Left ventricle myocardium inferior (tissue), 1 donor: ENCODE results near the gene TMEM181. TPM values are rescaled to one million over a fixed set of nuclear protein-coding genes. Genes with fewer than 3 reads are reported as not detected.
"Not testable (repeated sequence)": the region's sequence is repeated elsewhere in the genome, so short reads cannot be mapped to it uniquely, and the experiment has no call there.

Source experiments
- DNase-seq: peaks from one replicate; pipeline ENCODE4 v3.0.0-alpha.2; 2020
- H3K27ac ChIP-seq: fragments of 200-600 bp; replicated peaks from 2 replicates; pipeline ENCODE4 v1.8.0; 2021
- H3K27me3 ChIP-seq: fragments of 200-600 bp; 2 replicates; pipeline ENCODE4 v1.8.0; 2021; ENCODE audit warnings: low read depth
- H3K36me3 ChIP-seq: fragments of 200-600 bp; 2 replicates; pipeline ENCODE4 v1.8.0; 2021
- H3K4me1 ChIP-seq: fragments of 200-600 bp; 2 replicates; pipeline ENCODE4 v1.8.0; 2021
- H3K4me3 ChIP-seq: fragments of 200-600 bp; 2 replicates; pipeline ENCODE4 v1.8.0; 2021; ENCODE audit warnings: mild to moderate bottlenecking, moderate library complexity
- H3K9me3 ChIP-seq: fragments of 200-600 bp; replicated peaks from 2 replicates; pipeline ENCODE4 v1.8.0; 2021
- intact Hi-C: fragments of 100-400 bp; cut with micrococcal nuclease; formaldehyde crosslinking; loops from one replicate; pipeline ENCODE4 v1.11.0; 2022
- total RNA-seq: library from RNA; stranded (reverse); fragmentation: NEBNext Ultra II Directional; extraction: Animal tissue kit (Norgen Biotek cat#: 25700); gene quantifications from one replicate; pipeline ENCODE4 v1.2.1, GENCODE V29; 2021
- TF ChIP-seq, protein P1 (sequence below): fragments of 200-600 bp; IDR thresholded peaks from 2 replicates; pipeline ENCODE4 v1.8.0; 2021; ENCODE audit warnings: antibody characterized with exemption, mild to moderate bottlenecking, borderline replicate concordance
- donor health status: DM: no; HTN: yes; CAD: no; lungs with severe emphysema.

Gene TMEM181
- total RNA-seq, 1 donor from 2014 or later: 8.8 TPM

DNA sequence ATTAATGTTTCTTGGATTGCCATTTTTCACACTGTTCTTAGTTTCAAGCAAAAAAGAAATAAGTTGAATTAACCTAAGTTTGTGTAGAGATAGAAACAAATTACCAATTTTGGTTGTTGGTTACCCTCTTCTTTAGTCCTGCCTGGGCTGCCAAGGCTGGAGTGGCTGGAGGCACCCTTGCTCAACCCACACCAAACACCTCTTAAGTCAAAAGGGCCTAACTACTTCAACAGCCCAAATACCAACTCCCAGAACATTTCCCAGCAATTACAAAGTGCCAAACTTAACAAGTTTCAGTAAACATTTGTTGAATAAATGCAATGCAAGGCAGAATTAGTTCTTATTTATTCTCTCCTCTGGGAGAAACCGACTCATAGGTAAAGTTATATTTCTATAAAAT lies 38.1 kb upstream of the TMEM181 start:
- Histone ChIP-seq H3K9me3 (peaks cover 2% of the 10 kb centered on the region), H3K4me1 (peaks cover 8% of the 10 kb centered on the region), H3K4me3 (no peak overlapping the region), H3K36me3 (no peaks in the 10 kb centered on the region), H3K27me3 (peaks cover 91% of the 10 kb centered on the region), H3K27ac (no peak overlapping the region)
- TF ChIP-seq, protein P1, sequence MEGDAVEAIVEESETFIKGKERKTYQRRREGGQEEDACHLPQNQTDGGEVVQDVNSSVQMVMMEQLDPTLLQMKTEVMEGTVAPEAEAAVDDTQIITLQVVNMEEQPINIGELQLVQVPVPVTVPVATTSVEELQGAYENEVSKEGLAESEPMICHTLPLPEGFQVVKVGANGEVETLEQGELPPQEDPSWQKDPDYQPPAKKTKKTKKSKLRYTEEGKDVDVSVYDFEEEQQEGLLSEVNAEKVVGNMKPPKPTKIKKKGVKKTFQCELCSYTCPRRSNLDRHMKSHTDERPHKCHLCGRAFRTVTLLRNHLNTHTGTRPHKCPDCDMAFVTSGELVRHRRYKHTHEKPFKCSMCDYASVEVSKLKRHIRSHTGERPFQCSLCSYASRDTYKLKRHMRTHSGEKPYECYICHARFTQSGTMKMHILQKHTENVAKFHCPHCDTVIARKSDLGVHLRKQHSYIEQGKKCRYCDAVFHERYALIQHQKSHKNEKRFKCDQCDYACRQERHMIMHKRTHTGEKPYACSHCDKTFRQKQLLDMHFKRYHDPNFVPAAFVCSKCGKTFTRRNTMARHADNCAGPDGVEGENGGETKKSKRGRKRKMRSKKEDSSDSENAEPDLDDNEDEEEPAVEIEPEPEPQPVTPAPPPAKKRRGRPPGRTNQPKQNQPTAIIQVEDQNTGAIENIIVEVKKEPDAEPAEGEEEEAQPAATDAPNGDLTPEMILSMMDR: no peak
- DNase-seq: no peak
- intact Hi-C loops: no loop called here

DNA sequence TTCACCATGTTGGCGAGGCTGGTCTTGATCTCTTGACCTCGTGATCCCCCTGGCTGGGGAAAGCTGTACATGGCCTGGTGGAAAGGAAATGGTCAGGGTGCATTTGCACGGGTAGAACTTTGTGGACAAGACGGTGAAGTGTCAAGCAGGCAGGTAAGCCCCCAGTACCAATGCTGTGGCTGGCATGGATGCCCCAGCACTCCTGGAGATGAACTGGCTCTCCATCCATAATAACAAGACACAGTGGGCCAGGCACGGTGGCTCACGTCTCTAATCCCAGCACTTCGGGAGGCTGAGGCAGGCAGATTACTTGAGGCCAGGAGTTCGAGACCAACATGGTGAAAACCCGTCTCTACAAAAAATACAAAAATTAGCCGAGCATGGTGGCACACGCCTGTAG lies 37.3 kb upstream of the TMEM181 start:
- Histone ChIP-seq H3K36me3 (no peaks in the 10 kb centered on the region), H3K27ac (no peak overlapping the region), H3K4me1 (peaks cover 8% of the 10 kb centered on the region), H3K27me3 (peaks cover 83% of the 10 kb centered on the region), H3K4me3 (no peak overlapping the region), H3K9me3 (peaks cover 10% of the 10 kb centered on the region)
- DNase-seq: no peak
- TF ChIP-seq, protein P1: no peak
- intact Hi-C loops: no loop called here

DNA sequence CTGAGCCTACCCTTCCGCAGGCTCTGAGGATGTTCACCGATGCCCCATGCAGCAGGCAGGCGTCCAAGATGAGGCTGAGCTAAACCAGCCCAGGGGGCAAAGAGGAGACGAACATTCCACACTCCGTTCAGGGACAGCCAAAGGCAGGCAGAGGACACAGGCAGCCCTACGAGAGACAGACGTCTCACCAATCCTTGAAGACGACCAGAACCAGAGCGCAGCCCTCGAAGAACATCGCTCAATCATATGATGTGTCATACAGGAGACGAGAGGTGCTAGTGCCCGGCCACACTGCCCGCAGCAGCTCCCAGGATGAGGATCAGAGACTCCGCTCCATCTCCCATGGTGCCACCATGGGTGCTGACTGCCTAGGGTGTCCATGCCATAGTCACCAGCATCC lies 35.6 kb upstream of the TMEM181 start:
- no peak overlapping the region for H3K4me3 ChIP-seq

DNA sequence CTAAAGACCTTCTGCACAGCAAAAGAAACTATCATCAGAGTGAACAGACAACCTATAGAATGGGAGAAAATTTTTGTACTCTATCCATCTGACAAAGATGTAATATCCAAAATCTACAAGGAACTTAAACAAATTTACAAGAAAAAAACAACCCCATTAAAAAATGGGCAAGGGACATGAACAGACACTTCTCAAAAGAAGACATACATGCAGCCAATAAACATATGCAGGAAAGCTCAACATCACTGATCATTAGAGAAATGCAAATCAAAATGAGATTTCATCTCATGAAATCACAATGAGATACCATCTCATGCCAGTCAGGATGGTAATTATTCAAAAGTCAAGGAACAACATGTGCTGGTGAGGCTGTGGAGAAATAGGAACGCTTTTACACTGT lies 32.0 kb upstream of the TMEM181 start:
- DNase-seq, intact Hi-C loops, H3K4me3 ChIP-seq, H3K4me1 ChIP-seq, H3K27ac ChIP-seq, H3K36me3 ChIP-seq: not testable (repeated sequence)
- H3K9me3 ChIP-seq: peaks cover 16% of the 10 kb centered on the region
- peaks cover 52% of the 10 kb centered on the region for H3K27me3 ChIP-seq

More for the DNA sequence above, 35.6 kb upstream of the TMEM181 start:
- TF ChIP-seq, protein P1: no peak
- intact Hi-C loops: no loop called here
- H3K9me3 ChIP-seq: peaks cover 16% of the 10 kb centered on the region
- H3K27ac ChIP-seq: no peak overlapping the region
- H3K36me3 ChIP-seq: no peaks in the 10 kb centered on the region
- peaks cover 71% of the 10 kb centered on the region for H3K27me3 ChIP-seq
- DNase-seq: no peak
- no peaks in the 10 kb centered on the region for H3K4me1 ChIP-seq

DNA sequence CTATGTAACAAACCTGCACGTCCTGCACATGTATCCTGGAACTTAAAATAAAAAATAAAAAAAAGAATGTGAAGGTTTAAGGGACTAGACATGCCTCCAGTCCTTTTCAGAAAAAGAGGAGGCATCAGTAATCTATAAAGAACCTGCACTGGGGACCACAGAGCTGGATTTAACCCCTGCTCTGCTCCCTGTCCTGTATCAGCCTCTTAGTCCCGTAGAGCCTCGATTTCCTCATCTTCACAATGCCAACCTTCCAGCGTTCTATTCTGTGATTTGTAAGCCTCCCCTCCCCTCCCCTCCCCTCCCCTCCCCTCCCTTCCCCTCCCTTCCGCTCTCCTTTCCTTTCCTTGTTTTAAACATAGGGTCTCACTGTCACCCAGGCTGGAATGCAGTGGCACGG lies 31.1 kb upstream of the TMEM181 start:
- DNase-seq: no peak
- Histone ChIP-seq H3K27me3 (peaks cover 46% of the 10 kb centered on the region), H3K36me3 (no peaks in the 10 kb centered on the region), H3K4me3 (no peak overlapping the region), H3K4me1 (no peaks in the 10 kb centered on the region), H3K9me3 (peaks cover 22% of the 10 kb centered on the region), H3K27ac (no peak overlapping the region)
- TF ChIP-seq, protein P1: no peak
- intact Hi-C loops: no loop called here

DNA sequence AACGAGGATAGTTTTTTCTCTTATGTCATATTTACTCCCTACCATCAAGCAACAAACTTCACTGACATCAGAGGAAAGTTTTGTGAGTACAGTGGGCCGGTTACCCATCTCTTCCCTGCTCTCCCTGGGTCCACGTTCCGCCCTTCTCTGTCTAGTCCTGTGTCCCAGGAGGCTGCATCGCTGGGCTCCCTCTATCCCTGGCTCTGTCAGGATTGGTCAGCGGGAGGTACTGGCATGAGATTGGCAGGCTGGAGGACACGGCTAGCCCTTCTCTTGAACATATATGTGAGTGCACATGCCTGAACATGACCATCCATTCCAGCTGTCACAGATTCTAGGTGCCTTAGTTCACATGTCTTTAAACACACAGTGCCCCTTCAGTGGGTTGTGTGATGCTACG lies 30.3 kb upstream of the TMEM181 start:
- intact Hi-C loops: no loop called here
- TF ChIP-seq, protein P1: no peak
- no peak for DNase-seq

More for the DNA sequence above, 30.3 kb upstream of the TMEM181 start:
- Histone ChIP-seq H3K36me3 (no peaks in the 10 kb centered on the region), H3K27me3 (peaks cover 40% of the 10 kb centered on the region), H3K27ac (no peak overlapping the region), H3K4me1 (no peaks in the 10 kb centered on the region), H3K9me3 (peaks cover 22% of the 10 kb centered on the region), H3K4me3 (no peak overlapping the region)
